ENCODE measurements around the gene CDH3.
A peak's percentile ranks its signal among the peaks of the same experiment; 100 is the strongest.

CDH3 gene

GRCh38 chr16:68659412-68660358, 14.6 kb downstream of the CDH3 start:
- DNase-seq (ENCODE audit: low spot score) (peak; percentile 19), ATAC-seq (ENCODE audit: low read depth) (no peak)
- Histone ChIP-seq H3K27me3 (ENCODE audit: insufficient read depth, poor library complexity, severe bottlenecking) (no peaks in the 10 kb centered on the region), H3K9me3 (ENCODE audit: severe bottlenecking) (no peaks in the 10 kb centered on the region), H3K4me3 (ENCODE audit: severe bottlenecking) (no peak overlapping the region), H3K27ac (ENCODE audit: poor library complexity, severe bottlenecking) (peak overlapping the region; percentile 99), H3K4me1 (ENCODE audit: insufficient read depth, poor library complexity, severe bottlenecking) (peaks cover 78% of the 10 kb centered on the region), H3K36me3 (ENCODE audit: low read depth) (peaks cover 58% of the 10 kb centered on the region)
- TF ChIP-seq CTCF (IDR thresholded peaks at IDR 0.05; ENCODE audit: poor library complexity, severe bottlenecking): no peak

- ATAC-seq (ENCODE audit: low read depth): no peak
- H3K9me3 ChIP-seq (ENCODE audit: severe bottlenecking): no peaks in the 10 kb centered on the region
- TF ChIP-seq CTCF (IDR thresholded peaks at IDR 0.05; ENCODE audit: poor library complexity, severe bottlenecking): no peak
- no peaks in the 10 kb centered on the region for H3K27me3 ChIP-seq (ENCODE audit: insufficient read depth, poor library complexity, severe bottlenecking)
- DNase-seq (ENCODE audit: low spot score): peak; percentile 34
- H3K4me3 ChIP-seq (ENCODE audit: severe bottlenecking): no peak overlapping the region
- peaks cover 78% of the 10 kb centered on the region for H3K4me1 ChIP-seq (ENCODE audit: insufficient read depth, poor library complexity, severe bottlenecking)
- H3K36me3 ChIP-seq (ENCODE audit: low read depth): peaks cover 54% of the 10 kb centered on the region
- peak overlapping the region; percentile 99 for H3K27ac ChIP-seq (ENCODE audit: poor library complexity, severe bottlenecking)
Measured at GRCh38 chr16:68660359-68660795, 15.3 kb downstream of the CDH3 start.

- no peaks in the 10 kb centered on the region for H3K9me3 ChIP-seq (ENCODE audit: severe bottlenecking)
- H3K36me3 ChIP-seq (ENCODE audit: low read depth): peaks cover 47% of the 10 kb centered on the region
- H3K4me3 ChIP-seq (ENCODE audit: severe bottlenecking): no peak overlapping the region
- no peak for TF ChIP-seq CTCF (IDR thresholded peaks at IDR 0.05; ENCODE audit: poor library complexity, severe bottlenecking)
- H3K4me1 ChIP-seq (ENCODE audit: insufficient read depth, poor library complexity, severe bottlenecking): peaks cover 78% of the 10 kb centered on the region
- DNase-seq (ENCODE audit: low spot score): no peak
- no peaks in the 10 kb centered on the region for H3K27me3 ChIP-seq (ENCODE audit: insufficient read depth, poor library complexity, severe bottlenecking)
- ATAC-seq (ENCODE audit: low read depth): no peak
- peak overlapping the region; percentile 99 for H3K27ac ChIP-seq (ENCODE audit: poor library complexity, severe bottlenecking)
Measured at GRCh38 chr16:68662035-68662434, 16.9 kb downstream of the CDH3 start.

- H3K4me3 ChIP-seq (ENCODE audit: severe bottlenecking): no peak overlapping the region
- no peak for TF ChIP-seq CTCF (IDR thresholded peaks at IDR 0.05; ENCODE audit: poor library complexity, severe bottlenecking)
- ATAC-seq (ENCODE audit: low read depth): no peak
- H3K4me1 ChIP-seq (ENCODE audit: insufficient read depth, poor library complexity, severe bottlenecking): peaks cover 77% of the 10 kb centered on the region
- no peaks in the 10 kb centered on the region for H3K27me3 ChIP-seq (ENCODE audit: insufficient read depth, poor library complexity, severe bottlenecking)
- no peak for DNase-seq (ENCODE audit: low spot score)
- H3K36me3 ChIP-seq (ENCODE audit: low read depth): peaks cover 40% of the 10 kb centered on the region
- H3K9me3 ChIP-seq (ENCODE audit: severe bottlenecking): no peaks in the 10 kb centered on the region
- H3K27ac ChIP-seq (ENCODE audit: poor library complexity, severe bottlenecking): peak overlapping the region; percentile 99
Measured at GRCh38 chr16:68664297-68664696, 19.2 kb downstream of the CDH3 start.

- Histone ChIP-seq H3K4me3 (ENCODE audit: severe bottlenecking) (no peak overlapping the region), H3K4me1 (ENCODE audit: insufficient read depth, poor library complexity, severe bottlenecking) (peaks cover 70% of the 10 kb centered on the region), H3K27ac (ENCODE audit: poor library complexity, severe bottlenecking) (peak overlapping the region; percentile 99), H3K27me3 (ENCODE audit: insufficient read depth, poor library complexity, severe bottlenecking) (no peaks in the 10 kb centered on the region), H3K9me3 (ENCODE audit: severe bottlenecking) (no peaks in the 10 kb centered on the region), H3K36me3 (ENCODE audit: low read depth) (peaks cover 36% of the 10 kb centered on the region)
- no peak for TF ChIP-seq CTCF (IDR thresholded peaks at IDR 0.05; ENCODE audit: poor library complexity, severe bottlenecking)
- peak; percentile 78 for ATAC-seq (ENCODE audit: low read depth)
- peak; percentile 89 for DNase-seq (ENCODE audit: low spot score)
Measured at GRCh38 chr16:68665501-68665900, 20.4 kb downstream of the CDH3 start.

Data from RWPE2 (cell line).